HCT116 (cell line): ENCODE results near the gene SPRY4. TPM values are rescaled to one million over a fixed set of nuclear protein-coding genes. Genes with fewer than 3 reads are reported as not detected.

Source experiments
- ATAC-seq: fragments of 200-7000 bp; cut with Tn5 transposase; 2 replicates; pipeline ENCODE4 v1.9.1; 2020; ENCODE audit warnings: mild to moderate bottlenecking, moderate library complexity
- BruUV-seq: library from RNA; stranded (reverse); fragments of 400-500 nt; replicated peaks from 2 replicates; lab custom pipeline; 2021; lab: Mats Ljungman, UMichigan
- CTCF ChIA-PET: fragments of 300-600 bp; sonication (Branson Sonifier 250); formaldehyde crosslinking; loops from one replicate; lab custom pipeline; 2021; ENCODE audit warnings: antibody characterized with exemption; lab: Charles Lee
- POLR2A ChIA-PET: fragments of 300-600, 350-600 bp; sonication (Branson Sonifier 250); formaldehyde crosslinking; loops from one replicate; lab custom pipeline; 2021; ENCODE audit warnings: antibody characterized with exemption; lab: Charles Lee
- RAD21 ChIA-PET, 2 experiments: fragments of 300-600 bp; sonication (Branson Sonifier 250); formaldehyde crosslinking; loops; one replicate each; lab custom pipeline; 2023; ENCODE audit warnings: low total read pairs in 2 of 2; ENCODE audit not compliant: uncharacterized antibody in 2 of 2, unreplicated experiment in 2 of 2, low non-redundant PET in 1 of 2; lab: Charles Lee
- DNase-seq: peaks from one replicate; pipeline ENCODE4 v3.0.0-alpha.2; 2010; ENCODE audit warnings: low read depth, low spot score
- H2AFZ ChIP-seq: fragments of 200-600 bp; shearing (Covaris generic), sonication (generic); 2 replicates; pipeline ENCODE4 v1.6.1; 2017; ENCODE audit warnings: low read depth, mixed run types, mixed read lengths, antibody characterized with exemption, low read length; ENCODE audit not compliant: poor library complexity, severe bottlenecking
- H3K27ac ChIP-seq: 2 replicates; pipeline ENCODE4 v1.5.1; 2012; ENCODE audit warnings: low read depth, low read length
- H3K27me3 ChIP-seq: fragments of 200-600 bp; sonication (generic); 2 replicates; pipeline ENCODE4 v1.6.1; 2016; ENCODE audit warnings: mixed run types, low read length, mixed read lengths; ENCODE audit not compliant: insufficient read depth
- H3K36me3 ChIP-seq, 2 experiments: fragments of 200-500 bp in 1 of 2; fragments of 200-600 bp in 1 of 2; sonication (Bioruptor generic) in 1 of 2; sonication (generic) in 1 of 2; 2 replicates each; pipeline versions ENCODE4 v1.5.1 to v1.6.1; 2014 to 2016; ENCODE audit warnings: low read length in 2 of 2, inconsistent platforms in 1 of 2, mixed read lengths in 1 of 2, mixed run types in 1 of 2; ENCODE audit not compliant: insufficient read depth in 2 of 2, control insufficient read depth in 1 of 2
- H3K4me1 ChIP-seq, 2 experiments: fragments of 200-600 bp in 1 of 2; sonication (generic) in 1 of 2; 2 replicates each; pipeline versions ENCODE4 v1.5.1 to v1.6.1; 2012 to 2017; ENCODE audit warnings: low read length in 2 of 2, inconsistent platforms in 1 of 2, mild to moderate bottlenecking in 1 of 2, mixed read lengths in 1 of 2, mixed run types in 1 of 2, moderate library complexity in 1 of 2; ENCODE audit not compliant: insufficient read depth in 2 of 2, control insufficient read depth in 1 of 2
- H3K4me2 ChIP-seq: fragments of 200-600 bp; sonication (generic); 2 replicates; pipeline ENCODE4 v1.6.1; 2017; ENCODE audit warnings: mixed run types, low read length, mixed read lengths
- H3K4me3 ChIP-seq, 2 experiments: fragments of 200-600 bp in 1 of 2; sonication (generic) in 1 of 2; replicated peaks in 1 of 2; 2 replicates each; pipeline ENCODE4 v1.5.1; 2011 to 2016; ENCODE audit warnings: low read length in 2 of 2, control low read depth in 1 of 2, low read depth in 1 of 2, mild to moderate bottlenecking in 1 of 2, mixed read lengths in 1 of 2, mixed run types in 1 of 2
- H3K79me2 ChIP-seq: fragments of 200-600 bp; sonication (generic); 2 replicates; pipeline ENCODE4 v1.6.1; 2017; ENCODE audit warnings: mild to moderate bottlenecking, mixed run types, low read length, moderate library complexity, mixed read lengths; ENCODE audit not compliant: insufficient read depth
- H3K9ac ChIP-seq: fragments of 200-600 bp; sonication (generic); 2 replicates; pipeline ENCODE4 v1.6.1; 2016; ENCODE audit warnings: low read length, mixed read lengths
- H3K9me2 ChIP-seq: fragments of 200-600 bp; sonication (generic), shearing (Covaris generic); 2 replicates; pipeline ENCODE4 v1.6.1; 2017; ENCODE audit warnings: mixed run types, mild to moderate bottlenecking, moderate library complexity; ENCODE audit not compliant: insufficient read depth
- H3K9me3 ChIP-seq, 2 experiments: fragments of 200-500 bp in 1 of 2; fragments of 200-600 bp in 1 of 2; sonication (Bioruptor generic) in 1 of 2; sonication (generic) in 1 of 2; 2 replicates each; pipeline ENCODE4 v1.6.1; 2014 to 2017; ENCODE audit warnings: low read length in 2 of 2, mixed read lengths in 2 of 2, inconsistent platforms in 1 of 2, low read depth in 1 of 2, mild to moderate bottlenecking in 1 of 2, mixed run types in 1 of 2, moderate library complexity in 1 of 2; ENCODE audit not compliant: control insufficient read depth in 1 of 2, insufficient read depth in 1 of 2
- H4K20me1 ChIP-seq: fragments of 200-600 bp; sonication (generic), shearing (Covaris generic); 2 replicates; pipeline ENCODE4 v1.6.1; 2017; ENCODE audit warnings: mixed run types, mild to moderate bottlenecking, moderate library complexity; ENCODE audit not compliant: insufficient read depth
- CBX3 ChIP-seq: IDR thresholded peaks from 2 replicates; pipeline ENCODE4 v1.6.1; 2012; ENCODE audit warnings: low read depth
- CEBPB ChIP-seq: IDR thresholded peaks from 2 replicates; pipeline ENCODE4 v1.6.1; 2012; ENCODE audit warnings: low read depth
- EGR1 ChIP-seq: IDR thresholded peaks from 2 replicates; pipeline ENCODE4 v1.6.1; 2012; ENCODE audit warnings: low read depth
- ELF1 ChIP-seq: IDR thresholded peaks from 2 replicates; pipeline ENCODE4 v1.6.1; 2012; ENCODE audit warnings: low read depth, borderline replicate concordance
- EZH2phosphoT487 ChIP-seq: fragments of 200-600 bp; IDR thresholded peaks from 2 replicates; pipeline ENCODE4 v1.6.1; 2018; ENCODE audit warnings: antibody characterized with exemption, borderline replicate concordance
- JUND ChIP-seq: IDR thresholded peaks from 2 replicates; pipeline ENCODE4 v1.6.1; 2012
- RAD21 ChIP-seq: IDR thresholded peaks from 2 replicates; pipeline ENCODE4 v1.6.1; 2012; ENCODE audit warnings: low read depth, mild to moderate bottlenecking
- SP1 ChIP-seq: IDR thresholded peaks from 2 replicates; pipeline ENCODE4 v1.6.1; 2012; ENCODE audit warnings: low read depth
- SRF ChIP-seq: IDR thresholded peaks from 2 replicates; pipeline ENCODE4 v1.6.1; 2012; ENCODE audit warnings: low read depth
- TCF7L2 ChIP-seq: IDR thresholded peaks from 2 replicates; pipeline ENCODE4 v1.7.0; 2011; ENCODE audit warnings: borderline replicate concordance, inconsistent platforms; ENCODE audit not compliant: insufficient read depth, insufficient read length; ENCODE audit errors: extremely low read depth
- ZFX ChIP-seq: fragments of 450-650 bp; IDR thresholded peaks from 2 replicates; pipeline ENCODE4 v1.6.1; 2017
- ZNF274 ChIP-seq: fragments of 200-500 bp; sonication (Bioruptor generic); IDR thresholded peaks from 2 replicates; pipeline ENCODE4 v1.6.1; 2014; ENCODE audit warnings: mild to moderate bottlenecking, low read depth, low read length, inconsistent platforms
- intact Hi-C: fragments of 100-400 bp; cut with micrococcal nuclease; formaldehyde crosslinking; loops from 2 replicates; pipeline ENCODE4 v1.10.0; 2022
- total RNA-seq: library from RNA; stranded (reverse); gene quantifications from one replicate; pipeline ENCODE4 v1.2.1, GENCODE V29; 2021; ENCODE audit not compliant: unreplicated experiment
- TF ChIP-seq, protein P1 (sequence below), 3 experiments: fragments of 200-600 bp in 1 of 3; sonication (generic) in 1 of 3; IDR thresholded peaks in 2 of 3; conservative IDR thresholded peaks in 1 of 3; 2 replicates each; pipeline ENCODE4 v1.5.1; 2012 to 2017; ENCODE audit warnings: low read depth in 2 of 3, low read length in 2 of 3, antibody characterized with exemption in 1 of 3, borderline replicate concordance in 1 of 3, control low read depth in 1 of 3, mild to moderate bottlenecking in 1 of 3, mixed read lengths in 1 of 3, mixed run types in 1 of 3, moderate library complexity in 1 of 3; ENCODE audit not compliant: insufficient read depth in 1 of 3
- TF ChIP-seq, protein P2 (sequence below): IDR thresholded peaks from 2 replicates; pipeline ENCODE4 v1.6.1; 2011; ENCODE audit warnings: mild to moderate bottlenecking, low read length, moderate library complexity; ENCODE audit not compliant: insufficient replicate concordance; ENCODE audit errors: extremely low read depth
- TF ChIP-seq, protein P3 (sequence below): IDR thresholded peaks from 2 replicates; pipeline ENCODE4 v1.6.1; 2012; ENCODE audit warnings: low read depth
- TF ChIP-seq, protein P4 (sequence below): IDR thresholded peaks from 2 replicates; pipeline ENCODE4 v1.6.1; 2012

Gene SPRY4
- total RNA-seq, 1 experiment from 2014 or later = 112 TPM

DNA sequence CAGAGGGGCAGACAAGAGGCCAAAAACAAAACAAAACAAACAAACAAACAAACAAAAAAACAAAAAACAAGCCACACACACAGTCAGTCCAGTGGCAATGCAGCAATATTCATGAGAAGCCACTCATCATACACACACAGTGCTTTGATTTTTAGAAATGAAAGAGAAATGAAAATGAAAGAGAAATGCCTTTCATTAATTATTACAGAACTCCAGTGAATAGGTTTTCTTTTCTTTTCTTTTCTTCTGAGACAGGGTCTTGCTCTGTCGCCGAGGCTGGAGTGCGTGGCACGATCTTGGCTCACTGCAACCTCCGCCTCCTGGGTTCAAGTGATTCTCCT, 36.9 kb downstream of the SPRY4 start:
- CTCF ChIA-PET = no interaction called here
- no peaks in the 10 kb centered on the region for H4K20me1 ChIP-seq
- no peak overlapping the region for H3K4me3 ChIP-seq
- BruUV-seq = no TSS peak
- POLR2A ChIA-PET = no interaction called here
- DNase-seq = no peak
- peaks cover 9% of the 10 kb centered on the region; the same call in 1 of the 2 replicates for H3K79me2 ChIP-seq
- H3K9ac ChIP-seq = no peak overlapping the region
- peaks cover 8 to 11% of the 10 kb centered on the region in 2 experiments; a peak in 3 of 4 replicates for H3K4me1 ChIP-seq
- peaks cover 0 to 4% of the 10 kb centered on the region in 2 experiments; a peak in 1 of 4 replicates for H3K36me3 ChIP-seq
- H3K9me3 ChIP-seq = no peaks in the 10 kb centered on the region
- no peak overlapping the region for H3K27ac ChIP-seq
- H3K9me2 ChIP-seq = no peaks in the 10 kb centered on the region
- H2AFZ ChIP-seq = no peak overlapping the region
- no peaks in the 10 kb centered on the region for H3K27me3 ChIP-seq
- RAD21 ChIA-PET = no interaction called here
- TF ChIP-seq SRF = no peak
- TF ChIP-seq CBX3 = no peak
- TF ChIP-seq, protein P1, sequence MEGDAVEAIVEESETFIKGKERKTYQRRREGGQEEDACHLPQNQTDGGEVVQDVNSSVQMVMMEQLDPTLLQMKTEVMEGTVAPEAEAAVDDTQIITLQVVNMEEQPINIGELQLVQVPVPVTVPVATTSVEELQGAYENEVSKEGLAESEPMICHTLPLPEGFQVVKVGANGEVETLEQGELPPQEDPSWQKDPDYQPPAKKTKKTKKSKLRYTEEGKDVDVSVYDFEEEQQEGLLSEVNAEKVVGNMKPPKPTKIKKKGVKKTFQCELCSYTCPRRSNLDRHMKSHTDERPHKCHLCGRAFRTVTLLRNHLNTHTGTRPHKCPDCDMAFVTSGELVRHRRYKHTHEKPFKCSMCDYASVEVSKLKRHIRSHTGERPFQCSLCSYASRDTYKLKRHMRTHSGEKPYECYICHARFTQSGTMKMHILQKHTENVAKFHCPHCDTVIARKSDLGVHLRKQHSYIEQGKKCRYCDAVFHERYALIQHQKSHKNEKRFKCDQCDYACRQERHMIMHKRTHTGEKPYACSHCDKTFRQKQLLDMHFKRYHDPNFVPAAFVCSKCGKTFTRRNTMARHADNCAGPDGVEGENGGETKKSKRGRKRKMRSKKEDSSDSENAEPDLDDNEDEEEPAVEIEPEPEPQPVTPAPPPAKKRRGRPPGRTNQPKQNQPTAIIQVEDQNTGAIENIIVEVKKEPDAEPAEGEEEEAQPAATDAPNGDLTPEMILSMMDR (IDR thresholded peaks at IDR 0.05 in 2 of 3, conservative IDR thresholded peaks at IDR 0.05 in 1 of 3; ENCODE audit: borderline replicate concordance in 1 of 3, insufficient read depth in 1 of 3, low read depth in 2 of 3, low read length in 2 of 3) = no peak
- TF ChIP-seq CEBPB = no peak
- no peak for TF ChIP-seq ELF1
- no peak for TF ChIP-seq SP1
- no peak for TF ChIP-seq JUND
- no peak for TF ChIP-seq EZH2phosphoT487
- TF ChIP-seq, protein P2, sequence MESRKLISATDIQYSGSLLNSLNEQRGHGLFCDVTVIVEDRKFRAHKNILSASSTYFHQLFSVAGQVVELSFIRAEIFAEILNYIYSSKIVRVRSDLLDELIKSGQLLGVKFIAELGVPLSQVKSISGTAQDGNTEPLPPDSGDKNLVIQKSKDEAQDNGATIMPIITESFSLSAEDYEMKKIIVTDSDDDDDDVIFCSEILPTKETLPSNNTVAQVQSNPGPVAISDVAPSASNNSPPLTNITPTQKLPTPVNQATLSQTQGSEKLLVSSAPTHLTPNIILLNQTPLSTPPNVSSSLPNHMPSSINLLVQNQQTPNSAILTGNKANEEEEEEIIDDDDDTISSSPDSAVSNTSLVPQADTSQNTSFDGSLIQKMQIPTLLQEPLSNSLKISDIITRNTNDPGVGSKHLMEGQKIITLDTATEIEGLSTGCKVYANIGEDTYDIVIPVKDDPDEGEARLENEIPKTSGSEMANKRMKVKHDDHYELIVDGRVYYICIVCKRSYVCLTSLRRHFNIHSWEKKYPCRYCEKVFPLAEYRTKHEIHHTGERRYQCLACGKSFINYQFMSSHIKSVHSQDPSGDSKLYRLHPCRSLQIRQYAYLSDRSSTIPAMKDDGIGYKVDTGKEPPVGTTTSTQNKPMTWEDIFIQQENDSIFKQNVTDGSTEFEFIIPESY = no peak
- TF ChIP-seq ZNF274 = no peak
- TF ChIP-seq EGR1 = no peak
- no peak for TF ChIP-seq RAD21
- TF ChIP-seq TCF7L2 = no peak
- TF ChIP-seq, protein P3, sequence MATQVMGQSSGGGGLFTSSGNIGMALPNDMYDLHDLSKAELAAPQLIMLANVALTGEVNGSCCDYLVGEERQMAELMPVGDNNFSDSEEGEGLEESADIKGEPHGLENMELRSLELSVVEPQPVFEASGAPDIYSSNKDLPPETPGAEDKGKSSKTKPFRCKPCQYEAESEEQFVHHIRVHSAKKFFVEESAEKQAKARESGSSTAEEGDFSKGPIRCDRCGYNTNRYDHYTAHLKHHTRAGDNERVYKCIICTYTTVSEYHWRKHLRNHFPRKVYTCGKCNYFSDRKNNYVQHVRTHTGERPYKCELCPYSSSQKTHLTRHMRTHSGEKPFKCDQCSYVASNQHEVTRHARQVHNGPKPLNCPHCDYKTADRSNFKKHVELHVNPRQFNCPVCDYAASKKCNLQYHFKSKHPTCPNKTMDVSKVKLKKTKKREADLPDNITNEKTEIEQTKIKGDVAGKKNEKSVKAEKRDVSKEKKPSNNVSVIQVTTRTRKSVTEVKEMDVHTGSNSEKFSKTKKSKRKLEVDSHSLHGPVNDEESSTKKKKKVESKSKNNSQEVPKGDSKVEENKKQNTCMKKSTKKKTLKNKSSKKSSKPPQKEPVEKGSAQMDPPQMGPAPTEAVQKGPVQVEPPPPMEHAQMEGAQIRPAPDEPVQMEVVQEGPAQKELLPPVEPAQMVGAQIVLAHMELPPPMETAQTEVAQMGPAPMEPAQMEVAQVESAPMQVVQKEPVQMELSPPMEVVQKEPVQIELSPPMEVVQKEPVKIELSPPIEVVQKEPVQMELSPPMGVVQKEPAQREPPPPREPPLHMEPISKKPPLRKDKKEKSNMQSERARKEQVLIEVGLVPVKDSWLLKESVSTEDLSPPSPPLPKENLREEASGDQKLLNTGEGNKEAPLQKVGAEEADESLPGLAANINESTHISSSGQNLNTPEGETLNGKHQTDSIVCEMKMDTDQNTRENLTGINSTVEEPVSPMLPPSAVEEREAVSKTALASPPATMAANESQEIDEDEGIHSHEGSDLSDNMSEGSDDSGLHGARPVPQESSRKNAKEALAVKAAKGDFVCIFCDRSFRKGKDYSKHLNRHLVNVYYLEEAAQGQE = no peak
- TF ChIP-seq, protein P4, sequence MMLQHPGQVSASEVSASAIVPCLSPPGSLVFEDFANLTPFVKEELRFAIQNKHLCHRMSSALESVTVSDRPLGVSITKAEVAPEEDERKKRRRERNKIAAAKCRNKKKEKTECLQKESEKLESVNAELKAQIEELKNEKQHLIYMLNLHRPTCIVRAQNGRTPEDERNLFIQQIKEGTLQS = no peak
- no peak for TF ChIP-seq ZFX
- TF ChIP-seq, all 23 proteins: peak for 0
- ATAC-seq = no peak
- intact Hi-C loops = no loop called here
- H3K4me2 ChIP-seq = no peak overlapping the region
